IMR-90 (cell line): ENCODE measurements around the gene NPHS1. TPM values are rescaled to one million over a fixed set of nuclear protein-coding genes. Genes with fewer than 3 reads are reported as not detected.

Experiments used
- ATAC-seq: fragments of 200-7000 bp; cut with Tn5 transposase; 2 replicates; pipeline ENCODE4 v1.9.1; 2020; ENCODE audit warnings: low read depth, mild to moderate bottlenecking, moderate library complexity
- BruUV-seq: library from RNA; stranded (reverse); fragments of 400-500 nt; replicated peaks from 2 replicates; lab custom pipeline; 2021; lab: Mats Ljungman, UMichigan
- CTCF ChIA-PET: fragments of 300-600 bp; formaldehyde crosslinking; extraction: SDS; loops from one replicate; lab custom pipeline; 2021; ENCODE audit warnings: antibody characterized with exemption; lab: Yijun Ruan, JAX
- POLR2A ChIA-PET: fragments of 300-600 bp; sonication (Branson Sonifier 250); formaldehyde crosslinking; loops from one replicate; lab custom pipeline; 2022; ENCODE audit warnings: antibody characterized with exemption; ENCODE audit not compliant: unreplicated experiment; lab: Charles Lee
- DNase-seq: peaks from one replicate; pipeline ENCODE4 v3.0.0; 2013
- H2AFZ ChIP-seq: replicated peaks from 2 replicates; pipeline ENCODE3; 2013; ENCODE audit warnings: low read length, mild to moderate bottlenecking; ENCODE audit not compliant: poor library complexity
- H2AK5ac ChIP-seq: 2 replicates; pipeline ENCODE4 v1.6.1; 2013; ENCODE audit warnings: low read depth, low read length, inconsistent platforms
- H2AK9ac ChIP-seq: replicated peaks from 2 replicates; pipeline ENCODE3; 2013; ENCODE audit warnings: mild to moderate bottlenecking, low read depth, low read length, moderate library complexity; ENCODE audit not compliant: poor library complexity
- H2BK120ac ChIP-seq: 2 replicates; pipeline ENCODE4 v1.6.1; 2013; ENCODE audit warnings: low read depth, low read length, inconsistent platforms
- H2BK15ac ChIP-seq: 3 replicates; pipeline ENCODE4 v1.6.1; 2013; ENCODE audit warnings: low read depth, low read length, inconsistent platforms
- H2BK20ac ChIP-seq: 2 replicates; pipeline ENCODE4 v1.6.1; 2013; ENCODE audit warnings: low read depth, mild to moderate bottlenecking, inconsistent platforms, low read length, moderate library complexity
- H2BK5ac ChIP-seq: 2 replicates; pipeline ENCODE4 v1.6.1; 2013; ENCODE audit warnings: mild to moderate bottlenecking, low read depth, low read length, inconsistent platforms; ENCODE audit not compliant: poor library complexity, severe bottlenecking
- H3K14ac ChIP-seq: replicated peaks from 2 replicates; pipeline ENCODE4 v1.6.1; 2013; ENCODE audit warnings: low read depth, low read length, inconsistent platforms
- H3K18ac ChIP-seq: 2 replicates; pipeline ENCODE4 v1.6.1; 2013; ENCODE audit warnings: low read depth, low read length, control low read depth
- H3K23ac ChIP-seq: 2 replicates; pipeline ENCODE4 v1.6.1; 2013; ENCODE audit warnings: low read depth, low read length, inconsistent platforms
- H3K27ac ChIP-seq: 2 replicates; pipeline ENCODE4 v1.5.1; 2013; ENCODE audit warnings: mild to moderate bottlenecking, control low read depth, low read length; ENCODE audit not compliant: insufficient read depth
- H3K27me3 ChIP-seq: 2 replicates; pipeline ENCODE4 v1.6.1; 2013; ENCODE audit warnings: low read length; ENCODE audit not compliant: control insufficient read depth, insufficient read depth
- H3K36me3 ChIP-seq: 2 replicates; pipeline ENCODE4 v1.6.1; 2013; ENCODE audit warnings: low read length, mixed read lengths; ENCODE audit not compliant: control insufficient read depth, insufficient read depth
- H3K4ac ChIP-seq: 2 replicates; pipeline ENCODE4 v1.6.1; 2013; ENCODE audit warnings: low read depth, low read length, inconsistent platforms
- H3K4me1 ChIP-seq: 2 replicates; pipeline ENCODE4 v1.6.1; 2013; ENCODE audit warnings: low read length, mixed read lengths; ENCODE audit not compliant: control insufficient read depth, insufficient read depth
- H3K4me2 ChIP-seq: 2 replicates; pipeline ENCODE4 v1.6.1; 2013; ENCODE audit warnings: low read depth, mild to moderate bottlenecking, control low read depth, low read length, moderate library complexity
- H3K4me3 ChIP-seq: 2 replicates; pipeline ENCODE4 v1.5.1; 2013; ENCODE audit warnings: low read depth, mild to moderate bottlenecking, control low read depth, low read length, moderate library complexity; ENCODE audit not compliant: insufficient read depth
- H3K56ac ChIP-seq: 2 replicates; pipeline ENCODE4 v1.6.1; 2013; ENCODE audit warnings: low read length, inconsistent platforms; ENCODE audit not compliant: insufficient read depth; ENCODE audit errors: extremely low read depth
- H3K79me1 ChIP-seq, 2 experiments: 2 replicates each; pipeline ENCODE4 v1.6.1; 2013; ENCODE audit warnings: low read length in 2 of 2, inconsistent platforms in 1 of 2, low read depth in 1 of 2
- H3K9ac ChIP-seq: 2 replicates; pipeline ENCODE4 v1.6.1; 2013; ENCODE audit warnings: low read depth, low read length, control low read depth
- H3K9me1 ChIP-seq: 2 replicates; pipeline ENCODE4 v1.6.1; 2013; ENCODE audit warnings: low read length, inconsistent platforms; ENCODE audit not compliant: insufficient read depth
- H3K9me3 ChIP-seq: 2 replicates; pipeline ENCODE4 v1.6.1; 2013; ENCODE audit warnings: low read length; ENCODE audit not compliant: control insufficient read depth, insufficient read depth
- H4K20me1 ChIP-seq: 2 replicates; pipeline ENCODE4 v1.6.1; 2013; ENCODE audit warnings: low read length, inconsistent platforms; ENCODE audit not compliant: insufficient read depth
- H4K5ac ChIP-seq: 2 replicates; pipeline ENCODE4 v1.6.1; 2013; ENCODE audit warnings: mild to moderate bottlenecking, low read depth, low read length, control low read depth
- H4K8ac ChIP-seq, 2 experiments: 2 replicates each; pipeline ENCODE4 v1.6.1; 2013; ENCODE audit warnings: low read depth in 2 of 2, low read length in 2 of 2, control low read depth in 1 of 2, inconsistent platforms in 1 of 2
- H4K91ac ChIP-seq: 2 replicates; pipeline ENCODE4 v1.6.1; 2013; ENCODE audit warnings: low read depth, low read length, inconsistent platforms; ENCODE audit not compliant: insufficient read depth
- BHLHE40 ChIP-seq: fragments of 150-350 bp; IDR thresholded peaks from 2 replicates; pipeline ENCODE4 v1.6.1; 2016; ENCODE audit warnings: mild to moderate bottlenecking, low read depth, low read length
- CEBPB ChIP-seq: IDR thresholded peaks from 2 replicates; pipeline ENCODE4 v1.6.1; 2012; ENCODE audit warnings: low read depth, low read length, improper control_type of control experiment
- CHD1 ChIP-seq: IDR thresholded peaks from 2 replicates; pipeline ENCODE4 v1.6.1; 2012; ENCODE audit warnings: low read depth, low read length, improper control_type of control experiment
- FOS ChIP-seq: fragments of 150-350 bp; IDR thresholded peaks from 2 replicates; pipeline ENCODE4 v1.6.1; 2016; ENCODE audit warnings: low read depth, low read length
- MAFK ChIP-seq: IDR thresholded peaks from 2 replicates; pipeline ENCODE4 v1.6.1; 2012; ENCODE audit warnings: low read depth, low read length, improper control_type of control experiment
- MXI1 ChIP-seq: IDR thresholded peaks from 2 replicates; pipeline ENCODE4 v1.6.1; 2012; ENCODE audit warnings: low read depth, mild to moderate bottlenecking, low read length, moderate library complexity, borderline replicate concordance
- POLR2A ChIP-seq: IDR thresholded peaks from 2 replicates; pipeline ENCODE4 v1.6.1; 2012; ENCODE audit warnings: mild to moderate bottlenecking, low read depth, low read length
- RAD21 ChIP-seq: IDR thresholded peaks from 2 replicates; pipeline ENCODE4 v1.6.1; 2012; ENCODE audit warnings: low read length, improper control_type of control experiment
- RFX5 ChIP-seq: IDR thresholded peaks from 2 replicates; pipeline ENCODE4 v1.8.0; 2012; ENCODE audit warnings: low read depth, mild to moderate bottlenecking, low read length, moderate library complexity
- SMC3 ChIP-seq: fragments of 150-350 bp; IDR thresholded peaks from 2 replicates; pipeline ENCODE4 v1.6.1; 2016; ENCODE audit warnings: low read depth, mild to moderate bottlenecking, antibody characterized with exemption, low read length, moderate library complexity
- WGBS, 2 experiments: methylation state at CpG; one replicate each; pipeline versions ENCODE4 v1.1.5 to v1.1.7; 2013; ENCODE audit warnings: missing lambda C conversion rate in 2 of 2; ENCODE audit not compliant: insufficient read length in 1 of 2; ENCODE audit errors: extremely low coverage in 2 of 2; 5-methylcytosine and 5-hydroxymethylcytosine counted together
- dilution Hi-C: fragments of 300-500 bp; cut with HindIII; formaldehyde crosslinking; loops from one replicate; pipeline ENCODE4 v1.14.3; 2018; ENCODE audit warnings: low sequenced_read_pairs; ENCODE audit not compliant: unreplicated experiment
- in situ Hi-C: fragments of 300-500 bp; cut with MboI; formaldehyde crosslinking; loops from 3 replicates; pipeline ENCODE4 v1.14.3; 2019; ENCODE audit warnings: low sequenced_read_pairs, inconsistent platforms, mixed read lengths
- intact Hi-C: fragments of 100-400 bp; cut with micrococcal nuclease; formaldehyde crosslinking; loops from 2 replicates; pipeline ENCODE4 v1.10.0; 2022
- polyA plus RNA-seq, 3 experiments: library from polyadenylated mRNA; depleted of rRNA; stranded (reverse); fragments of >200 nt; gene quantifications; 2 replicates each; pipeline ENCODE4 v1.2.3, GENCODE V29; 2012; ENCODE audit warnings: low replicate concordance in 1 of 3
- total RNA-seq: library from RNA; depleted of rRNA; stranded (reverse); fragments of >200 nt; gene quantifications from 2 replicates; pipeline ENCODE4 v1.2.3, GENCODE V29; 2012
- TF ChIP-seq, protein P1 (sequence below): fragments of 150-350 bp; IDR thresholded peaks from 2 replicates; pipeline ENCODE4 v1.6.1; 2016; ENCODE audit warnings: low read depth, mild to moderate bottlenecking, low read length, moderate library complexity, borderline replicate concordance
- TF ChIP-seq, protein P2 (sequence below): conservative IDR thresholded peaks from 2 replicates; pipeline ENCODE4 v1.5.1; 2012; ENCODE audit warnings: mild to moderate bottlenecking, low read depth, low read length, improper control_type of control experiment
- TF ChIP-seq, protein P3 (sequence below): fragments of 150-350 bp; IDR thresholded peaks from 2 replicates; pipeline ENCODE4 v1.6.1; 2017; ENCODE audit warnings: mild to moderate bottlenecking, antibody characterized with exemption, low read length, low read depth

NPHS1 gene
- total and polyA plus RNA-seq, 2 of the 4 experiments (the other 2 are of a cell fraction): not detected

DNA sequence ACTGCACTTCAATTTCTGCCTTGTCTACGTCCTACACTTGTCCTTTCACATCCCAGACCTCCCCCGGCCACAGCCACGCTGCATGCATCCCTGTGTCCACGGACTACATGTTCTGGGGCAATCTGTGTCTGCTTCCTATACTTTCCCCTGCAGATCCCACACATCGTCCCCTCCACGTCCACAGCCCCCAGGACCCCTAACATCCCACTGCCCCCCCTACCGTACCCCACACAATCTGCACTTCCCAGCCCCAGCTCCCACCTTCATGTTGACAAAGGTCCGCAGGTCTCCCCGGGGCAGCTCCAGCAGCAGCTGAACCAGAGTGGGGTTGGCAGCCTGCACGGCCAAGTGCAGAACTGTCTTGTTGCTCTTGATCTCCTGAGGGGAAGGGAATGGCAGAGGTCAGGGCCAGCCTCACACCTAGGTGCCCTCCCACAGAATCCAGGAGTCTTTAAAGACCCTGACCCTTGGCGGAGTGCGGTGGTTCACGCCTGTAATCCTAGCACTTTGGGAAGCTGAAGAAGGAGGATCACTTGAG is 37.9 kb upstream of the NPHS1 start:
- intact Hi-C loops: no loop called here
- 93% methylated on average over 3 of the region's 13 CpGs; no CpG with 5 or more reads in 1 of the 2 experiments for WGBS, 2 experiments
- TF ChIP-seq, protein P1, sequence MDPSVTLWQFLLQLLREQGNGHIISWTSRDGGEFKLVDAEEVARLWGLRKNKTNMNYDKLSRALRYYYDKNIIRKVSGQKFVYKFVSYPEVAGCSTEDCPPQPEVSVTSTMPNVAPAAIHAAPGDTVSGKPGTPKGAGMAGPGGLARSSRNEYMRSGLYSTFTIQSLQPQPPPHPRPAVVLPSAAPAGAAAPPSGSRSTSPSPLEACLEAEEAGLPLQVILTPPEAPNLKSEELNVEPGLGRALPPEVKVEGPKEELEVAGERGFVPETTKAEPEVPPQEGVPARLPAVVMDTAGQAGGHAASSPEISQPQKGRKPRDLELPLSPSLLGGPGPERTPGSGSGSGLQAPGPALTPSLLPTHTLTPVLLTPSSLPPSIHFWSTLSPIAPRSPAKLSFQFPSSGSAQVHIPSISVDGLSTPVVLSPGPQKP: no peak
- TF ChIP-seq BHLHE40: no peak
- TF ChIP-seq MXI1: no peak
- TF ChIP-seq SMC3: no peak
- no peak for TF ChIP-seq FOS
- TF ChIP-seq, protein P2, sequence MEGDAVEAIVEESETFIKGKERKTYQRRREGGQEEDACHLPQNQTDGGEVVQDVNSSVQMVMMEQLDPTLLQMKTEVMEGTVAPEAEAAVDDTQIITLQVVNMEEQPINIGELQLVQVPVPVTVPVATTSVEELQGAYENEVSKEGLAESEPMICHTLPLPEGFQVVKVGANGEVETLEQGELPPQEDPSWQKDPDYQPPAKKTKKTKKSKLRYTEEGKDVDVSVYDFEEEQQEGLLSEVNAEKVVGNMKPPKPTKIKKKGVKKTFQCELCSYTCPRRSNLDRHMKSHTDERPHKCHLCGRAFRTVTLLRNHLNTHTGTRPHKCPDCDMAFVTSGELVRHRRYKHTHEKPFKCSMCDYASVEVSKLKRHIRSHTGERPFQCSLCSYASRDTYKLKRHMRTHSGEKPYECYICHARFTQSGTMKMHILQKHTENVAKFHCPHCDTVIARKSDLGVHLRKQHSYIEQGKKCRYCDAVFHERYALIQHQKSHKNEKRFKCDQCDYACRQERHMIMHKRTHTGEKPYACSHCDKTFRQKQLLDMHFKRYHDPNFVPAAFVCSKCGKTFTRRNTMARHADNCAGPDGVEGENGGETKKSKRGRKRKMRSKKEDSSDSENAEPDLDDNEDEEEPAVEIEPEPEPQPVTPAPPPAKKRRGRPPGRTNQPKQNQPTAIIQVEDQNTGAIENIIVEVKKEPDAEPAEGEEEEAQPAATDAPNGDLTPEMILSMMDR: no peak
- TF ChIP-seq RFX5: no peak
- no peak for TF ChIP-seq RAD21
- TF ChIP-seq, protein P3, sequence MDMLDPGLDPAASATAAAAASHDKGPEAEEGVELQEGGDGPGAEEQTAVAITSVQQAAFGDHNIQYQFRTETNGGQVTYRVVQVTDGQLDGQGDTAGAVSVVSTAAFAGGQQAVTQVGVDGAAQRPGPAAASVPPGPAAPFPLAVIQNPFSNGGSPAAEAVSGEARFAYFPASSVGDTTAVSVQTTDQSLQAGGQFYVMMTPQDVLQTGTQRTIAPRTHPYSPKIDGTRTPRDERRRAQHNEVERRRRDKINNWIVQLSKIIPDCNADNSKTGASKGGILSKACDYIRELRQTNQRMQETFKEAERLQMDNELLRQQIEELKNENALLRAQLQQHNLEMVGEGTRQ: no peak
- no peak for TF ChIP-seq POLR2A
- no peak for TF ChIP-seq CHD1
- no peak for TF ChIP-seq CEBPB
- TF ChIP-seq MAFK: no peak

More for the DNA sequence above, 37.9 kb upstream of the NPHS1 start:
- Histone ChIP-seq H3K18ac (no peak overlapping the region), H3K4me2 (no peak overlapping the region), H2AFZ (no peak overlapping the region), H3K27me3 (no peaks in the 10 kb centered on the region), H3K14ac (no peak overlapping the region), H3K9me1 (no peaks in the 10 kb centered on the region; the same call in 1 of the 2 replicates), H3K56ac (no peak overlapping the region), H3K9me3 (no peaks in the 10 kb centered on the region), H3K9ac (no peak overlapping the region), H2BK120ac (no peak overlapping the region), H4K8ac (no peak overlapping the region), H4K20me1 (no peaks in the 10 kb centered on the region), H4K5ac (no peak overlapping the region), H3K4ac (no peak overlapping the region), H2AK5ac (no peak overlapping the region), H2AK9ac (no peak overlapping the region), H4K91ac (no peak overlapping the region), H3K23ac (no peak overlapping the region), H2BK20ac (no peak overlapping the region), H3K79me1 (peaks cover 2 to 8% of the 10 kb centered on the region in 2 experiments; a peak in 1 of 4 replicates), H3K36me3 (peaks cover 36% of the 10 kb centered on the region), H3K4me1 (no peaks in the 10 kb centered on the region), H3K27ac (no peak overlapping the region), H2BK5ac (no peak overlapping the region), H3K4me3 (no peak overlapping the region), H2BK15ac (no peak overlapping the region)
- DNase-seq (no peak), ATAC-seq (no peak)
- in situ Hi-C loops: no loop called here
- POLR2A ChIA-PET: no interaction called here
- BruUV-seq: no TSS peak
- dilution Hi-C loops: no loop called here
- CTCF ChIA-PET: no interaction called here
